ENCODE results near the gene MRPS11. TPM values are rescaled to one million over a fixed set of nuclear protein-coding genes. Genes with fewer than 3 reads are reported as not detected.
A peak's percentile ranks its signal among the peaks of the same experiment; 100 is the strongest.
"Not testable (repeated sequence)": the region's sequence is repeated elsewhere in the genome, so short reads cannot be mapped to it uniquely, and the experiment has no call there.

The MRPS11 gene
- total RNA-seq, 3 donors from 2014 or later = 61.3 to 73.4 (median 67.2) TPM

DNA sequence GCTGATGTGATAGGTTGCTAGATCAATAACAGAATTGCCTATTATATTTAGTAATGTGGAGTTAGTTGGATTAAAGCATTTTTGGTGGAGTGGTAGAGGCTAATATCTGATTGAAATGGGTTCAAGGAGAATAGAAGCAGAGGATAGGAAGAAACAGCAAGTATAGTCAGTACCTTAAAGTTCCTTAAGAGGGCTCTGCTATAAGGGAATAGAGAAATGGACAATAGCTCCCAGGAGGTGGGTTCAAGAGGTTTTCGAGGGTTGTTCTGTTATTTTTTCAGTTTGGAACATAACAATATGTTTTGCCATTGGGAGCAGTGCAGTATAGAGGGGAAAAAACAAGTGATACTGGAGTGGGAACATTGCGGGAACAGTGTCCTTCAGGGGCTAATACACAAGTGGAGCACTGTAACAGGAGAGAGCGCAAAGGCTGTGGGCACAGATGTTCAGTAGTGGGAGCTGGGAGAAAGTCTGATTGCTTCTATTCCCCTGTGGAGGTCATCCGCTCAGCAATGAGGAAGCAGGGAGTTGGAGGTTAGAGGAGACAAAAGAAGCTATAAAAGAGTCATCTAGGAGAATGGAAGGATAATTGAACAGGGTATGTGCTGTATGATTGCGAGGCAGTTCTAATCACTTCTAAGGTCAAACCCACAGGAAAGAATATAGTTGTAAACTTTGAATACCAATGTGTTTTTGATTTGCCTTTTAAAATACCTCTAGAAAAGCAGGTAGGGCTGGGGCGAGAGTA lies 3.3 kb downstream of the MRPS11 start:
- DNase-seq (no peak), ATAC-seq (no peak)
- Mint-ChIP-seq H3K36me3 (ENCODE audit: insufficient read depth) (peaks cover 15% of the 10 kb centered on the region), H3K4me3 (no peak overlapping the region), H3K4me1 (ENCODE audit: low read depth) (peaks cover 25% of the 10 kb centered on the region), H3K27me3 (ENCODE audit: low read depth) (no peaks in the 10 kb centered on the region), H3K9me3 (no peaks in the 10 kb centered on the region)

DNA sequence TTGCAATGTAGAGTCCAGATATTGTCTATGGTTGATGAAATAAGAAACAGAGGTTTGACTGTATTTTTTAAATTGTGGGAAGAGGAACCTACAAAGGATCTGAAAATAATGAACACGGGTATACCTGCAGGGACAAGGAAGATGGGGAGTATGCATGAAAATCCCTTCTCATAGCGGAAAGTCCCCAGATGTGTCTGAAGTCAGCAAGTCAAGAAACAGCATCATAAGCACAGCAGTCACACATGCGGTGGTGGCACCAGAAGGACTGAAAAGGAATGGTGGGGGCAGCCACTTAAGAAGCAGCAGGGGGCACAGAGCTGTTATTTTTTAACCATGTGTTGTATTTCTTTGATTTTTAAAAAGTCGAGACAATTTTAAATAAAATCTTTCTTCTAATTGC lies 4.7 kb downstream of the MRPS11 start:
- H3K9me3 Mint-ChIP-seq = no peaks in the 10 kb centered on the region
- ATAC-seq = no peak
- no peaks in the 10 kb centered on the region for H3K27me3 Mint-ChIP-seq (ENCODE audit: low read depth)
- no peak for DNase-seq
- H3K4me1 Mint-ChIP-seq (ENCODE audit: low read depth) = peaks cover 14% of the 10 kb centered on the region
- no peak overlapping the region for H3K4me3 Mint-ChIP-seq
- H3K36me3 Mint-ChIP-seq (ENCODE audit: insufficient read depth) = peaks cover 18% of the 10 kb centered on the region

DNA sequence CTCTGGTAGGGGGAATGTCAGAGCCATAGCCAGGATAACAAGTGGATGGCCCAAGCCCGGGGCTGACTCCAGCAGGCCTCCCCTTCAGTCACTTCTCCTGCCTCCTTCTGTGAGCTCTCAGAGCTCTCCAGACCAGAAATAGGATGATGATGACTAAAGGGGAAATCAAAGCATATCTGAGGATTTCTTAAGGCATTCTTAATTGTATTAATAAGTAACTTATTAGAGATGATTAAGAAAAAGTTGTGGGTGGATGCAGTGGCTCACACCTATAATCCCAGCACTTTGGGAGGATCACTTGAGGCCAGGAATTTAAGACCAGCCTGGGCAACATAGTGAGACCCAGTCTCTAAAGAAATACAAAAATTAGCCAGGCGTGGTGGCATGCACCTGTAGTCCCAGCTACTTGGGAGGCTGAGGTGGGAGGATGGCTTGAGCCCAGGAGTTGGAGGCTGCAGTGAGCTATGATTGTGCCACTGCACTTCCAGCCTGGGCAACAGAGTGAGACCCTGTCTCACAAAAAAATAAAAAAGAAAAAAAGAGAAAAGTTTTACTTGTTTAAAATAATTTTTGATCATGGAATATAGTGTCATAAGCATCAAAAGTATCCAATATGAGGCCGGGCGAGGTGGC lies 6.3 kb downstream of the MRPS11 start:
- ATAC-seq, H3K9me3 Mint-ChIP-seq: not testable (repeated sequence)
- peaks cover 20% of the 10 kb centered on the region for H3K36me3 Mint-ChIP-seq (ENCODE audit: insufficient read depth)

DNA sequence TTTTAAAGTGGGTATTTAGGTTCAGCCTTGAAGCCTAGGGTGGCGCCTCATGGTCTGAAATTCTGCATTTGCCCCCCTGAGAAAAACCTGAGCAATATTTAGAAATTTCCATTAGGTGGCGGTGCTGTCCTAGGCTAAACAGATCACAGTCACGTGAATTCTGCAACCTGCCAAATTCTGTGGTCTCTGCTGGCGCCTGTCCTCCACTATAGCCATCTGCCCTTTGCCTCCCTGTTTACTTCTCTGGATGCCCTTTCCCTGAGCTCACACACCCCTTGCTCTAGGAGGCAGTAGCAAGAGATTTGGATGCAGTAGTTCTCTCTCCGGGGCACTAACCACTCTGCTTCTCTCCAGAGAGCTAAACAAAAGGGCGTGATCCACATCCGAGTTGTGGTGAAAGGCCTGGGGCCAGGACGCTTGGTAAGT lies 9.1 kb downstream of the MRPS11 start:
- no peak for DNase-seq
- Mint-ChIP-seq H3K27me3 (ENCODE audit: low read depth) (no peaks in the 10 kb centered on the region), H3K4me3 (no peak overlapping the region), H3K4me1 (ENCODE audit: low read depth) (peaks cover 5% of the 10 kb centered on the region), H3K9me3 (no peaks in the 10 kb centered on the region), H3K36me3 (ENCODE audit: insufficient read depth) (peaks cover 21% of the 10 kb centered on the region)
- peak in 1 of 2 donors; percentile 35 for ATAC-seq

More for the DNA sequence above, 6.3 kb downstream of the MRPS11 start:
- H3K4me1 Mint-ChIP-seq (ENCODE audit: low read depth); H3K27me3 Mint-ChIP-seq (ENCODE audit: low read depth); H3K4me3 Mint-ChIP-seq; DNase-seq: not testable (repeated sequence)

DNA sequence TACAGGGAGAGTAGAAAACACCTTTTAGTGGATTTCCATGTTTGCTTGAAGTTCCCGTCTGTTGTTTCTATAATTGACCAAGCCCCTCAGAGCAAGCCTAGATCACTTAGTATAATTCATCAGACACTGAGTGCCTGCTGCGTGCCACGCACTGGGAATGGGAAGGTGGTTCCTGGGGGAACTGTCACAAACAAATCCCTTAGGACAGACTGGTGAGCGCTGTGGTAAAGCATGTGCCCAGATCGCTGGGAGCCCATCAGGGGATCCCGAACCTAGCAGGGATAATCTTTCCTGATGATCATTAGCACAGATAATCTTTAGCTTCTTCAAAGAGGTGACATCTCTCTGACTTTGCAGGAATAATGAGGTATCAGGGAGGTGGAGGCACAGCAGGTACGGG lies 9.6 kb downstream of the MRPS11 start:
- H3K27me3 Mint-ChIP-seq (ENCODE audit: low read depth) = no peaks in the 10 kb centered on the region
- DNase-seq = no peak
- ATAC-seq = no peak
- H3K36me3 Mint-ChIP-seq (ENCODE audit: insufficient read depth) = peaks cover 19% of the 10 kb centered on the region
- H3K4me3 Mint-ChIP-seq = no peak overlapping the region
- peaks cover 2% of the 10 kb centered on the region for H3K4me1 Mint-ChIP-seq (ENCODE audit: low read depth)
- no peaks in the 10 kb centered on the region for H3K9me3 Mint-ChIP-seq

DNA sequence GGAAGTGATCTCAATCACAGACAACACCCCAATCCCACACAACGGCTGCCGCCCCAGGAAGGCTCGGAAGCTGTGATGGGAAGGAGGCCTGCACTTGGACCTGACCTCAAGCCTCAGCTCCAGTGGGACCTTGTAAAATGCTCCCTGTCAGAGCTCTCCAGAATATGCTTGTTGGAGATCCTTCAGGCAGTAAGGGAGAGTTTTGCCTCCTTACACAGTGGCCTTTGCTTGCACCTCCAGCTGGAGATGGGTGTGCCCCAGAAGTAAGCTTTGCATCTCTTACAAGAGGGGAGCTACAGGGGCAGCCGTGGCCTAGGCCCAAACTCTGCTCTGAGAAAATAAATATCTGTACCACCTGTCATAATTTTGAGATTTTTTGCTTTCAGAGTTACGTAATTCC lies 10.4 kb downstream of the MRPS11 start:
- ATAC-seq (no peak), DNase-seq (no peak)
- Mint-ChIP-seq H3K36me3 (ENCODE audit: insufficient read depth) (peaks cover 17% of the 10 kb centered on the region), H3K4me3 (no peak overlapping the region), H3K27me3 (ENCODE audit: low read depth) (no peaks in the 10 kb centered on the region), H3K4me1 (ENCODE audit: low read depth) (no peaks in the 10 kb centered on the region), H3K9me3 (no peaks in the 10 kb centered on the region)

DNA sequence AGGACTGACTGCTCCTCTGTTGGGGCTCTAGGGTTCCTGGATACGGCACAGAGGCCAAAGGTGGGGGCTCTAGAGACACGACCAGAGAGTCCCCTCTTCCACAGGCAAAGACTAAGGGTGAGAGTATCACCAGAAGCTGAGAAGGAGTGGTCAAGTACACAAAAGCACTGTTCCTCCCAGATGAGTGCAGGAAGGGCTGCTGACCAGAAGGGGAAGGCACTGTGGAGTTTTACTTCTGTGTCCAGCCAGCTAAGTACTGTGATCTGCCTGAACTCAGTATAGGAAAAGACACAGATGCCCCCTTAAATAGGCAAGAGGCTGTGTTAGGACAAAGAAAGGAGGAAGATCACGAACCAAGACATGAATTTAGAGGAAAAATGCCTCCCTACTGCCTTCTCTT lies 11.7 kb downstream of the MRPS11 start:
- Mint-ChIP-seq H3K4me3 (no peak overlapping the region), H3K9me3 (no peaks in the 10 kb centered on the region), H3K27me3 (ENCODE audit: low read depth) (no peaks in the 10 kb centered on the region), H3K4me1 (ENCODE audit: low read depth) (no peaks in the 10 kb centered on the region), H3K36me3 (ENCODE audit: insufficient read depth) (peaks cover 15% of the 10 kb centered on the region)
- no peak for DNase-seq
- ATAC-seq = no peak

DNA sequence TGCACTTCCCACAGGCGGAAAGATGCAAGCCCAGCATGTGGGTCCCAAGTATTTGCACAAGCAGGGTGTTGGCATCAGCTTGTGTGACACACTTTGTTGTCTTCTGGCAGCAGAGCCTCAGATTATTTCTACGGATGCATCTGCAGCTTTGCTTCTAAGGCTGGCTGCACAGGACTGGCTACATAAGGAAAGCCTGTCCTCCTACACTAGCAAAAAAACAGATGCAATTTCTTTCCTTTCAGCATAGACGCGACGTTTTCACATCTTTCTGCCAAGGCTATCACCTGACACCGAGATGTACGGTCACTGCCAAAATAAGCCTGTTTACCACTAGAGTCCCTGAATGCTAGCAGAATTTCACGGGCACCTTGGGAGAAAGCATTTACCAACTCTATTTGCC lies 13.5 kb downstream of the MRPS11 start:
- DNase-seq = no peak
- Mint-ChIP-seq H3K4me1 (ENCODE audit: low read depth) (no peaks in the 10 kb centered on the region), H3K4me3 (no peak overlapping the region), H3K9me3 (no peaks in the 10 kb centered on the region), H3K27me3 (ENCODE audit: low read depth) (no peaks in the 10 kb centered on the region), H3K36me3 (ENCODE audit: insufficient read depth) (peaks cover 7% of the 10 kb centered on the region)
- ATAC-seq = no peak

DNA sequence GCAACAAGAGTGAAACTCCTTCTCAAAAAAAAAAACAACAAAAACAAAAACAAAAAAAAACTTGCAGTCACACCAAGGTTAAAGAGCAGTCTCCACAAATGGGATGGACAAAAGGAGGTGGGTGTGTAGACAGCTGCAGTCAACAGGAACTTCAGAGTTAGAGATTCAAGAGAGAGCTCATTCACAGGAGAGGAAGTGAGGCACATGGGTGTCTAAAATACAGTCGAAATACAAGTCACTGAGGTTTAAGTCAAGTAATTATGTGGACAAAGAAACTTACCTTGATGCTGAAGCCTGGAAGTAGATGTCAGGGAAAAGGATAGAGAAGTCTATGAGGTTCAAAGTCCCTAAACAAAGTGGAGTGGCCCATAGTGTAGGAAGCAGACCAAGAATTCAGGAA lies 14.8 kb downstream of the MRPS11 start:
- H3K36me3 Mint-ChIP-seq (ENCODE audit: insufficient read depth) = peaks cover 4% of the 10 kb centered on the region
- no peak overlapping the region for H3K4me3 Mint-ChIP-seq
- H3K4me1 Mint-ChIP-seq (ENCODE audit: low read depth) = no peaks in the 10 kb centered on the region
- H3K9me3 Mint-ChIP-seq = no peaks in the 10 kb centered on the region
- H3K27me3 Mint-ChIP-seq (ENCODE audit: low read depth) = no peaks in the 10 kb centered on the region
- DNase-seq = no peak
- no peak for ATAC-seq

DNA sequence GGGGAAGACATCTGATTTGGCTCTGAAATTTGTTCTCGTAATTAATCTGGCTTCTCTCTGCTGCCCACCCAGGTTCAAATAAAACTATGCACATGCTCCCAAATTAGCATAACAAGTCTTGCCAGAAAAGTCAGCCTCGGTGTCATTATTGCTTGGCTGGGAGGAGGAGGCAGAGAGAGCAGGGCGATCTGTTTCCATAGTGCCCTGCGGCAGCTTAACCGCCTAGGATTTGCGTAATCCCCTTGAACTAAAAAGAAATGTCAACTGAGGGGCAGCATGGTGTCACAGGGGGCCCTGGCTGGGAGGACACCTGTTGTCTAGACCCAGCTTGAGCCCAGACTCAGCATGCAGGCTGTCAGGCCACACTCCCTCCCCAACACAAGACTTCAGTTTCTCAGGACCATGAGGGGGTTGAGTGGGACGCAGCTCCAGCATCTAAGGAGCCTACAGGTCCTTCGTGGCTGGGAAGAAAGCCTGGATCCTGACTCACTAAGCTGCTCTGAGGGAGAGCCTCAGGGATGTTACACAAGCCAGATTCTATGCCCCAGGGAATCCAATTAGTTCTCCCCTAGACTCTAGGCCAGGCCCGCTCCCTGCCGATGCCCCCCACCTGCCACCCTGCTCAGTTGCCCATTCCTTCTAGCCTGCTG lies 17.3 kb downstream of the MRPS11 start:
- H3K4me3 Mint-ChIP-seq = no peak overlapping the region
- ATAC-seq (no peak), DNase-seq (no peak)
- H3K27me3 Mint-ChIP-seq (ENCODE audit: low read depth) = no peaks in the 10 kb centered on the region
- H3K4me1 Mint-ChIP-seq (ENCODE audit: low read depth) = no peaks in the 10 kb centered on the region
- no peaks in the 10 kb centered on the region for H3K9me3 Mint-ChIP-seq
- H3K36me3 Mint-ChIP-seq (ENCODE audit: insufficient read depth) = peaks cover 3% of the 10 kb centered on the region

DNA sequence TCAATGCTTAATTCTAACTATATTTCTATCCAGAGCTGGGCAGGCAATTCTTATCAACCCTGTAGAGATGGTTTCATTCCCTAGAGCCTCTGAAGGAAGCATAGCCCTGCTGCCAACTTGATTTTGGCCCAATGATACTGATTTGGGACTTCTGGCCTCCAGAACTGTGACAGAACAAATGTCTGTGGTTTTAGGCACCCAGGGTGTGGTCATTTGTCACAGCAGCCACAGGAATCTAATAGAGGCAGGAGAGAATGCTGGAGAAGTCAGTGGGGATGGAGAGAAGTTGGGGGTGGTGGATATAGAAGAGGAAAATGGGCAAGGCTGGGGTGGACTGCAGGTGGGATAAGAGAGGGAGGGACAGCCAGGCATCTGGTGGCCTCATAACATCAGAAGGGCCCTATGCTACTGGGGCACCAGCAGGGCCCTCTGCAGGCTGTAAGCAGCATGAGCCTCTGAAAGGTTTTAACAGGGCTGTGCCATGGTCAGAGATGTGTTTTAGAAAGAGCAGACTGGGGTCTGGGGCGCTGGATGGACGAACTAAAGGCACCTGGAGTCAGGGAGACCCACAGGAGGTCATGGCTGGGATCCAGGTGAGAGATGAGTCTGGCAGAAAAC lies 19.8 kb downstream of the MRPS11 start:
- no peak overlapping the region for H3K4me3 Mint-ChIP-seq
- no peak for ATAC-seq
- no peak for DNase-seq
- H3K4me1 Mint-ChIP-seq (ENCODE audit: low read depth) = no peaks in the 10 kb centered on the region
- no peaks in the 10 kb centered on the region for H3K9me3 Mint-ChIP-seq
- H3K27me3 Mint-ChIP-seq (ENCODE audit: low read depth) = no peaks in the 10 kb centered on the region
- H3K36me3 Mint-ChIP-seq (ENCODE audit: insufficient read depth) = no peaks in the 10 kb centered on the region

DNA sequence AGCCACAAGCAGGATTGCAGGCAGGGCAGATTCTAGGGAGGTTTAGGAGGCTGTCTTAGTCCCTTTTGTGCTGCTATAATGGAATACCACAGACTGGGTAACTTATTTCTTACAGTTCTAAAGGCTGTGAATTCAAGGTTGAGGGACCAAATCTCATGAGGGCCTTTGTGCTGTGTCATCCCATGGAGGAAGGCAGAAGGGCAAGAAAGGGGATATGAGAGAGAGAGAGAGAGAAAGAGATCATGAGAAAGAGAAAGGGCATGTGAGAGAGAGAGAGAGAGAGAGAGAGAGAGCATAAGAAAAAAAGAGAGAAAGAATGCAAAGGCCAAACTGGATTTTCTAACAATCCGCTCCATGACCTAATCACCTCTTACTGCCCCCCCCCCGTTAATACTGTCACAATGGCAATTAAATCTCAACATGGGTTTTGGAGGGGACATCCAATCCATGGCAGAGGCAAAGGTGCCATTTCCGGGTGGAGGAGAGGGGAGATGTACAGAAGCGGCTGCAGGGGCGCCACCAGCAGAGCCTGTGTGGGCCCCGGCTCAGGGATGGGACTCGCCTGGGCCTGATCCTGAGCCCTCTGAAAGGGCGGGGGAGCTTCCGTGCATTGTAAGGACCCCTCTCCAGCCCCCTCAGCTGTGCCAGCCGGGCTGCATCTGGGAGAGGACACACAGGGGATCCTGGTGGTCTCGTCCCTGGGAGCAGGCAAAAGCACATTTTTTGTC lies 20.5 kb downstream of the MRPS11 start:
- H3K4me1 Mint-ChIP-seq (ENCODE audit: low read depth) = no peaks in the 10 kb centered on the region
- H3K36me3 Mint-ChIP-seq (ENCODE audit: insufficient read depth) = no peaks in the 10 kb centered on the region
- no peaks in the 10 kb centered on the region for H3K27me3 Mint-ChIP-seq (ENCODE audit: low read depth)
- ATAC-seq (no peak), DNase-seq (no peak)
- H3K9me3 Mint-ChIP-seq = no peaks in the 10 kb centered on the region
- no peak overlapping the region for H3K4me3 Mint-ChIP-seq

DNA sequence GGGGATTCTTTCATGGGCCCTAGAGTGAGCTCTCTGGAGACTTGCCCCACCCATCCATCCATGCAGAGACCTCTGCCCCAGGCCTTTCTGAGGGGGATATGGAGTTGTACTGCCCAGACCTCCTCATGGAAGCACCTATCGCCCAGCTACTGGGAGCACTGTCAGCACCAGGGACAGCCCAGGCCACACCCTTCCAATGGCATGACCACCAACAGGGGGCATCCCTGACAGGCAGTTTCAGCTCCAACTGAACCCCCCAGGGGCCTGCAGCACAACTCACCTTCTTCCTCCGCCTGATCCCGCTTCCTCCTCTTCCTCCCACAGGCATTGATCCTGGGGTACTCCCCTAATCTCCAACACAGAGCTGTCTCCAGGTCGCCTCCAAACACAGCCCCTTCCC lies 21.8 kb downstream of the MRPS11 start:
- no peak for ATAC-seq
- Mint-ChIP-seq H3K27me3 (ENCODE audit: low read depth) (no peaks in the 10 kb centered on the region), H3K4me3 (no peak overlapping the region), H3K4me1 (ENCODE audit: low read depth) (no peaks in the 10 kb centered on the region), H3K9me3 (no peaks in the 10 kb centered on the region), H3K36me3 (ENCODE audit: insufficient read depth) (peaks cover 2% of the 10 kb centered on the region)
- DNase-seq = no peak

DNA sequence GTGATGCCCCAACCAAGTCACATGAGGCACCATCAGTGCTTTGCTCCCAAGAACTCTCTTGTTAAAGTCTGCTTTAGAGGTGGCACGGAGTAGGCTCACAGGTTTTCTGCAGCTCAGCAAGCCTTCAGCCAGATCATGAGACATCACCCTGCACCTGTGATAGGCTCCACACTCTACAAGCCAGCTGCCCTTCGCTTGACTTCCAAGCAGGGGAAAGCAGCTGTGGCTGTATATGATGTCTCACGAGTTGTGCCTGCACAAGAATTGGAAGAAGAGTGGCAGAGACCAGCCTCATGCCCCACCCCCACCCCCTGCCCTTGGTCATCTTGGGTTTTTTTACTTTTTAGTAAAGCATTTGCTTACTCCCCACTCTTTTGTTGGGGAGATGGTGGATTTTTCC lies 22.5 kb downstream of the MRPS11 start:
- H3K36me3 Mint-ChIP-seq (ENCODE audit: insufficient read depth) = peaks cover 2% of the 10 kb centered on the region
- ATAC-seq (no peak), DNase-seq (no peak)
- no peak overlapping the region for H3K4me3 Mint-ChIP-seq
- no peaks in the 10 kb centered on the region for H3K9me3 Mint-ChIP-seq
- no peaks in the 10 kb centered on the region for H3K27me3 Mint-ChIP-seq (ENCODE audit: low read depth)
- no peaks in the 10 kb centered on the region for H3K4me1 Mint-ChIP-seq (ENCODE audit: low read depth)

Data from activated T-cell treated with anti-CD3 and anti-CD28 coated beads, Interleukin-2, amount 50 U/mL, for 4 hours (primary cell).